ENCODE results near the gene NFE2L1.
A peak's percentile ranks its signal among the peaks of the same experiment; 100 is the strongest.

DNA sequence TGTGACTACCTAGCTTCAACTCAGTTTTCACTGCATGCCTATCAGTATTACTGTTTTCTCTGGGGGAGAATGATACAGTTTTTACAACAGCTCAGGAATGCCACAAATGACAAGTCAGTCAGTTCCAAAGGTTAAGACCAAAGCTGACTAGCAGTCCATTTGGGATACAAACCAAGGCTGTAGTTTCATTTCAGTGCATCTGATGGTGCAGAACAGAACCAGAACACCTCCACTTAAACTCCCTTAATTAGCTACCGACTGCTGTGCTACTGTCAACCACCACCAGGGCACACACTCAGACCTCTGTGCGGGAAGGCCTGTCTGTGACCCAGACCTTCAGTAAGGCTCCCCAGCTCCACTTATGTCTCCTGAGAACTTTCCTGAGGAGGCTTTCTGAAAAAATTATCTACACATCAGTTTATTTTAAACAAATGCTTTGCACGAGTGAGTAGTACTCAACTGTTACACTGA lies 20.4 kb downstream of the NFE2L1 start:
- TF ChIP-seq, protein P1, sequence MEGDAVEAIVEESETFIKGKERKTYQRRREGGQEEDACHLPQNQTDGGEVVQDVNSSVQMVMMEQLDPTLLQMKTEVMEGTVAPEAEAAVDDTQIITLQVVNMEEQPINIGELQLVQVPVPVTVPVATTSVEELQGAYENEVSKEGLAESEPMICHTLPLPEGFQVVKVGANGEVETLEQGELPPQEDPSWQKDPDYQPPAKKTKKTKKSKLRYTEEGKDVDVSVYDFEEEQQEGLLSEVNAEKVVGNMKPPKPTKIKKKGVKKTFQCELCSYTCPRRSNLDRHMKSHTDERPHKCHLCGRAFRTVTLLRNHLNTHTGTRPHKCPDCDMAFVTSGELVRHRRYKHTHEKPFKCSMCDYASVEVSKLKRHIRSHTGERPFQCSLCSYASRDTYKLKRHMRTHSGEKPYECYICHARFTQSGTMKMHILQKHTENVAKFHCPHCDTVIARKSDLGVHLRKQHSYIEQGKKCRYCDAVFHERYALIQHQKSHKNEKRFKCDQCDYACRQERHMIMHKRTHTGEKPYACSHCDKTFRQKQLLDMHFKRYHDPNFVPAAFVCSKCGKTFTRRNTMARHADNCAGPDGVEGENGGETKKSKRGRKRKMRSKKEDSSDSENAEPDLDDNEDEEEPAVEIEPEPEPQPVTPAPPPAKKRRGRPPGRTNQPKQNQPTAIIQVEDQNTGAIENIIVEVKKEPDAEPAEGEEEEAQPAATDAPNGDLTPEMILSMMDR (IDR thresholded peaks at IDR 0.05; ENCODE audit: low read length), result peak; percentile 38
- TF ChIP-seq EZH2 (optimal IDR thresholded peaks at IDR 0.05; ENCODE audit: low read depth, low read length), result no peak
